Measurements from ENCODE around the gene SRF.
A peak's percentile ranks its signal among the peaks of the same experiment; 100 is the strongest.
"Not testable (repeated sequence)": the region's sequence is repeated elsewhere in the genome, so short reads cannot be mapped to it uniquely, and the experiment has no call there.

The SRF gene

DNA sequence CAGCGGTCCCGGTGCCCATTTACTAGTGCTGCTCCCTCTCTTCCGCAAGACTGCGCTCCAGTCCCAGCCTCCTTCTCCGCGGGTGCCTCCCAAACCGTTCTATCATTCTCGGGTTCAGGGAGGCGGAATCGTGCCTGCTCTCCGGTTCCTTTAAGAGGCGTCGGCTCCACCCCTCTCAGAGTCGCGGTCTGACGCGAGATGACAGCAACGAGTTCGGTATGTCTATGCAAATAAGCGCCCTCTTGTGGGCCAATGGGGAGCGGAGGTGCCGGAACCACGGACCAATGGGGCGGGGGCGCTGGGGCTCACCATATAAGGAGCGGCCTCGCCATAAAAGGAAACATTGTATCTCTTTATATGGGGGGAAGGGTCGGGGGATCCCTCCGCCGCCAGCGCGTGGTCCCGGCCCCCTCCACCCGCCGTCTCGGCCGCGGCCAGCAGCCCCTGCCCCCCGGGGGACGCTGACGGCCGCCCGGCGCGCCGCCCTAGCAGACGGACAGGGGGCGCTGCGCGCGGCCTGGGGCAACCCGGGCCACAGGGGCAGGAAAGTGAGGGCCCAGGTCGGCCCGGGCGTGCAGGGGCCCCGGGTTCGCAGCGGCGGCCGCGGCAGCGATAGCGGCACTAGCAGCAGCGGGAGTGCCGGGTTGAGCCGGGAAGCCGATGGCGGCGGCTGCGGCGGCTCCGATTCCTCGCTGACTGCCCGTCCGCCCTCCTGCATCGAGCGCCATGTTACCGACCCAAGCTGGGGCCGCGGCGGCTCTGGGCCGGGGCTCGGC, at the start of gene SRF:
Gene SRF (plus strand): TSS at position 339 of the 776 bp plus-strand sequence. CDS start 388 bp downstream, at position 727.
- peak; percentile 100 for DNase-seq (ENCODE audit: low read depth)

- peak; percentile 28 for DNase-seq (ENCODE audit: low read depth)
Observed at GRCh38 chr6:43122146-43122545, 48.9 kb upstream of the SRF start.

- DNase-seq (ENCODE audit: low read depth) = no peak
Observed at GRCh38 chr6:43123461-43124314, 47.4 kb upstream of the SRF start.

DNA sequence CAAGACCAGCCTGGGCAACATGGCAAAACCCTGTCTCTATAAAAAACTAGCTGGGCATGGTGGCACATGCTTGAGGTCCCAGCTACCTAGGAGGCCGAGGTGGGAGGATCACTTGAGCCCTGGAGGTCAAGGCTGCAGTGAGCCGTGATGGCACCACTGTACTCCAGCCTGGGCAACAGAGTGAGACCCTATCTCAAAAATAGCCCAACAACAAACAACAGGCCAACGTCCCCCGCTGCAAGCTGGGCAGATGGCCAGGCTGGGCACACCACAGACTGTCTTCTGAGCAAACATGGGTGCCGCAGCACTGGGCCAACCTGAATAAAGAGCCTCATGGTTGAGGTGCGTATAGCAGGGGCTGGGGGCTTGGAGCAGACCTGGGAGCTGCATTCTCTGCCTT, 46.6 kb upstream of the SRF start:
- DNase-seq (ENCODE audit: low read depth) = no peak

- DNase-seq (ENCODE audit: low read depth) = peak; percentile 96
Observed at GRCh38 chr6:43125119-43125518, 46.0 kb upstream of the SRF start.

GRCh38 chr6:43125555-43125954, 45.5 kb upstream of the SRF start:
- DNase-seq (ENCODE audit: low read depth) = peak; percentile 58

DNA sequence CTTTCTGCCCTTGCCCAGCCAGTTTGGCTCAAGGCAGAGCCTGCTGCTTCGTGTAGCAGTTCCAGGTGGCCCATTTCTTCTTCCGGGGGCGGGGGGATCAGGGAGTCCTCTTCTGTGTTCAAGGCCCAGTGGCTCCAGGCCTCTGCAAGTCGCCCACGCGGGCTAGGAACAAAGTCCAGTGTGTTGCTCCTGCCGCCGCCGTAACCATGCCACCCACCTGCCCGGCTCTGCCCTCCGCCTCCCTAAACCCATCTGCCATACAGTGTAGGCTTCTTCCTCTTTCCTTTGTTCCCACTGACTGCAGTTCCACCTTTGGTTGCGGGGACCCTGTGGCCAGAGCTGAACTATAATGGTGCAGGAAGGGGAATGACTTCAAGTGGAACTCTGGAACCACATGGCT, 43.9 kb upstream of the SRF start:
- DNase-seq (ENCODE audit: low read depth) = no peak

GRCh38 chr6:43127877-43128276, 43.2 kb upstream of the SRF start:
- DNase-seq (ENCODE audit: low read depth) = peak; percentile 63

GRCh38 chr6:43128926-43129325, 42.1 kb upstream of the SRF start:
- DNase-seq (ENCODE audit: low read depth) = peak; percentile 66

- peak; percentile 71 for DNase-seq (ENCODE audit: low read depth)
Observed at GRCh38 chr6:43129434-43130194, 41.5 kb upstream of the SRF start.

DNA sequence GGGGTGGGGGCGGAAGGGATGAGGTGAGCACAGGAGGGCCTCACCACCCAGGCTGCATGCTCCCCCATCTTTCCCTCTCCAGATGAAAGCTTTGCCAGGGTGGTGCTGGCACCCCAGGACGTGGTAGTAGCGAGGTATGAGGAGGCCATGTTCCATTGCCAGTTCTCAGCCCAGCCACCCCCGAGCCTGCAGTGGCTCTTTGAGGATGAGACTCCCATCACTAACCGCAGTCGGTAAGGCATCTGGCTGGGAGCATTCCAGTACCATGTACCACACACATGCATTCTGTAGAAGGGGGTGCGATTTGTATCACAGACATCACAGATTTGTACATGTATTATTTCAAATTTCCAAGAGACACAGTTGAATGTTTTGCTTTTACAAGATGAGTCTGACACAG, 40.6 kb upstream of the SRF start:
- no peak for DNase-seq (ENCODE audit: low read depth)

DNA sequence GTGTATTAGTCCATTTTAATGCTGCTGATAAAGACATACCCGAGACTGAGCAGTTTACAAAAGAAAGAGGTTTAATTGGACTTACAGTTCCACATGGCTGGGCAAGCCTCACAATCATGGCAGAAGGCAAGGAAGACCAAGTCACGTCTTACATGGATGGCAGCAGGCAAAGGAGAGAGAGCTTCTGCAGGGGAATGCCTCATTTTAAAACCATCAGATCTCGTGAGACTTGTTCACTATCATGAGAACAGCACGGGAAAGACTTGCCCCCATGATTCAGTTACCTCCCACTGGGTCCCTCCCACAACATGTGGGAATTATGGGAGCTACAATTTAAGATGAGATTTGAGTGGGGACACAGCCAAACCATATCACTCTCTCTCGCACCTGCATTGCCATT, 39.7 kb upstream of the SRF start:
- DNase-seq (ENCODE audit: low read depth) = not testable (repeated sequence)

DNA sequence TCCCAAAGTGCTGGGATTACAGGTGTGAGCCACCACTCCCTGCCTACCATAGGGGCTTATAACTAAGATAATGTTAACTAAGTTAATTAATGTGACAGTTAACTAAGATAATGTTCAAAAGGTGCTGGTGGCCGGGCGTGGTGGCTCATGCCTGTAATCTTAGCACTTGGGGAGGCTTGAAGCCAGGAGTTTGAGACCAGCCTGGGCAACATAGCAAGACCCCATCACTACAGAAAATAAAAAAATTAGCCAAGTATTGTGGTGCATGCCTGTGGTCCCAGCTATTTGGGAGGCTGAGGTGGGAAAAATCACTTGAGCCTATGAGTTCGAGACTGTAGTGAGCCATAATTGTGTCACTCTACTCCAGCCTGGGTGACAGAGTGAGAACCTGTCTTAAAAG, 32.8 kb upstream of the SRF start:
- no peak for DNase-seq (ENCODE audit: low read depth)

DNA sequence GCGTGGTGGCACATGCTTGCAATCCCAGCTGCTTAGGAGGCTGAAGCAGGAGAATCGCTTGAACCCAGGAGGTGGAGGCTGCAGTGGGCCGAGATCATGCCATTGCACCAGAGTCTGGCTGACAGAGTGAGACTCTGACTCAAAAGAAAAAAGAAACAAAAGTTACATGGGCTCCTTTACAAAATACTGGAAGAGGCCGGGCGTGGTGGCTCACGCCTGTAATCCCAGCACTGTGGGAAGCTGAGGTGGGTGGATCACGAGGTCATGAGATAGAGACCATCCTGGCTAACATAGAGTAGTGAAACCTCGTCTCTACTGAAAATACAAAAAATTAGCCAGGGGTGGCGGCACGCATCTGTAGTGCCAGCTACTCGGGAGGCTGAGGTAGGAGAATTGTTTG, 31.1 kb upstream of the SRF start:
- not testable (repeated sequence) for DNase-seq (ENCODE audit: low read depth)

- DNase-seq (ENCODE audit: low read depth) = no peak
Observed at GRCh38 chr6:43141644-43142043, 29.4 kb upstream of the SRF start.

DNA sequence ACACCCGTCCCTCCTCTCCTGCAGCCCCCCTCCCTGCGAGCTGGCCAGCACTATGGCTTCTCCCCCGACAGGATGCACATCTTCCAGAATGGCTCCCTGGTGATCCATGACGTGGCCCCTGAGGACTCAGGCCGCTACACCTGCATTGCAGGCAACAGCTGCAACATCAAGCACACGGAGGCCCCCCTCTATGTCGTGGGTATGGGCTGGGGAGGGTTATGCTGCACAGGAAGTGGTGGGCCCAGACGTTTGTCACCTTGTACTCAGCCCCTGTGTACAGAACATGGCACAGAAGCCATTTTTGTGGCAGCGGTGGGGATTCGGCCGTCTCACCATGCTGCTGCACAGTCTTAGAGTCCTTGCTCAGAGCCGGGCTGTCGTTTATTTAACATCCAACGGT, 29.0 kb upstream of the SRF start:
- no peak for DNase-seq (ENCODE audit: low read depth)

DNA sequence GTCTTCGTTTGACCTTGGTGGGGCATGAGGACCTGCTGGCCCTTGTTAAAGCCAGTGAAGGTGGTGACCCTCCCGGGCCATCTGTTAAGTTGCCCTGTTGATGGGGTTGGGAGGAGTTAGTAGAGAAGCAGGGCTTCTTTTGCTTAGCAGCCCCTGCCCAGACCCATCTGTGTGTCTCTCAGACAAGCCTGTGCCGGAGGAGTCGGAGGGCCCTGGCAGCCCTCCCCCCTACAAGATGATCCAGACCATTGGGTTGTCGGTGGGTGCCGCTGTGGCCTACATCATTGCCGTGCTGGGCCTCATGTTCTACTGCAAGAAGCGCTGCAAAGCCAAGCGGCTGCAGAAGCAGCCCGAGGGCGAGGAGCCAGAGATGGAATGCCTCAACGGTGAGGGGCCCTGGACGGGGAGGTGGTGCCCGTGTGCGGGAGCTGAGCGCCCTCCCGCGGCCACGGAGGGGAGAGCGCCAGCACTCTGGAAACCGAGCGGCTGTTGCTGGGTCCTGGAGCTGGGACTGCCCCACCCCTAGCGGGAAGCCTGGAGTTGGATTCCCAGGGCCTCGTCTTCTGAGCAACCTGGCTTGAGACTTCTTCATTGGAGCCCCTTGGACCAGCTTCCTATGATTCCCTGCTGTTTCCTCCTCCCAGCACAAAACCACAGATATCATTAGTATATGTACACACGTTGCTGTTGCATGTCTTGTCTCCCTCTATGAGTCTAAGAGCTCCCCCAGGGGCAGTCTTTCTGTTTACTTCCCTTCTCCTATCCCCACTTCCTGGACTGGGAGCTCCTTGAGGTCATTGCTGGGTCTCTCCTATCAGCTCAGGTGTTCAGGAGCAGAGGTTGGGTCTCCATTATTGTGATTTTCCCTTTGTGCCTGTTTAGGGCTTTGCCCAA, 27.6 kb upstream of the SRF start:
- peak; percentile 93 for DNase-seq (ENCODE audit: low read depth)

DNA sequence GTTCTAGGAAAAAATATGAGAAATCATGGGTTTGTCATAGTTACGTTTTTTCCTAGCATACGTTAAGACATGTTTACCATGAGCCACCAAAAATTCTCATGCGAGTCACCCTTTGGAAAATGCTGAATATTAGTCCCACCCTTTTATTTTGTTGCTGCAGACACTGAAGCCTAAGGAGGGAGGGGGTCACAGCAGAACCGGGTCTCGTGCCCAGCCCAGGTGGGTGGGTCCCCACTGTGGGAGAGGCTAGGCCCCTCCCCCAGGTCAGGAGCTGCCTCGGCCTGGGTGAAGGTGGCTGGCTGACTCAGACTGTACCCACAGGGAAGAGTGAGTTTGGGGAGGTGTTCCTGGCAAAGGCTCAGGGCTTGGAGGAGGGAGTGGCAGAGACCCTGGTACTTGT, 26.2 kb upstream of the SRF start:
- no peak for DNase-seq (ENCODE audit: low read depth)

GRCh38 chr6:43146261-43146660, 24.8 kb upstream of the SRF start:
- no peak for DNase-seq (ENCODE audit: low read depth)

DNA sequence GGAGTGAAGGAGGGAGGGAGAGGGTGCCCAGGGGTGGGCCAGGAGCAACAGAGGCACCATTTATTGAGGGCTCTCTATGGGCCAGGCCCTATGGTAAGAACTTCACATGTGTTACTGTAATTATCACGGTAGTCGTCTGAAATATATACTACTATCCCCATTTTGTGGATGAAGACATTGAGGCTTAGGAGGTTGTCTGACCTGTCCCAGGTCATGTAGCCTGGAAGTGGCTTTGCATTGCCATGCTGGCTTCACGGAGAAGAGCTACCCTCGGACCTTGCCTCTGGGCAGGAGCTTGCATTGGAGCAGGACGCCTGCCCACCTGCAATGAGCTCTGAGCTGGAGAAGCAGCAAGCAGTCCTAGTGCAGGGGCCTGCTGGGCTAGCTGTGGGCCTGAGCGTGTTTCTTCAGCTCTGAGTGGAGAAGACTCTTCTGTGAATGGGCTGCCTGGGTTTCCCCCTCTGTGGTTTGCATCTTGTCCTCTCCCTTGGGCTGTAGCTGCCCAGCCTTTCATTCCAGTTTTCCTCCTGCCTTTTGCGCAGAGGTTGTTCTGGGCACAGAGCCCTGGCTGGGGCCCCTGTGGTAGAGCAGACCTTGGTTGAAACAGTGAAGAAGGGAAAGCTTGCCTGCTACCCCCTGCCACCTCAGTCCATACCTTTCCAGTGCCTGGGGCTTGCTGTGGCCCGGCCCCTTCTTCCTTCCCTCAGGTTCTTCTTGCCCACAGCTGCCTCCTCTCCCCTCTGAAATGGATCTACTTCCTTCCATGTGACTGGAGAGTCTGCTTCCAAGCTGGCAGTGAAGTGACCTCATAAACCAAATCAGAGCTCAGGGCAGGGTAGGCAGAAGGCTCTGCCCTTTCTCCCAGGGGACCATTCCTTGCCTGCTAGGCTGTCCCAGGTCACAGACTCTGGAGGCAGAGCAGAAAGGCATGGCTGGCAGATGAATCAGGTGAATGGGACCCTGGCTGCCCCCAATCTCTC, 24.1 kb upstream of the SRF start:
- no peak for DNase-seq (ENCODE audit: low read depth)

Measured in EH (cell line).